Measurements from ENCODE around the gene TRIM54. TPM values are rescaled to one million over a fixed set of nuclear protein-coding genes. Genes with fewer than 3 reads are reported as not detected.

The TRIM54 gene, protein sequence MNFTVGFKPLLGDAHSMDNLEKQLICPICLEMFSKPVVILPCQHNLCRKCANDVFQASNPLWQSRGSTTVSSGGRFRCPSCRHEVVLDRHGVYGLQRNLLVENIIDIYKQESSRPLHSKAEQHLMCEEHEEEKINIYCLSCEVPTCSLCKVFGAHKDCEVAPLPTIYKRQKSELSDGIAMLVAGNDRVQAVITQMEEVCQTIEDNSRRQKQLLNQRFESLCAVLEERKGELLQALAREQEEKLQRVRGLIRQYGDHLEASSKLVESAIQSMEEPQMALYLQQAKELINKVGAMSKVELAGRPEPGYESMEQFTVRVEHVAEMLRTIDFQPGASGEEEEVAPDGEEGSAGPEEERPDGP
- total RNA-seq: not detected in 2 replicates

DNA sequence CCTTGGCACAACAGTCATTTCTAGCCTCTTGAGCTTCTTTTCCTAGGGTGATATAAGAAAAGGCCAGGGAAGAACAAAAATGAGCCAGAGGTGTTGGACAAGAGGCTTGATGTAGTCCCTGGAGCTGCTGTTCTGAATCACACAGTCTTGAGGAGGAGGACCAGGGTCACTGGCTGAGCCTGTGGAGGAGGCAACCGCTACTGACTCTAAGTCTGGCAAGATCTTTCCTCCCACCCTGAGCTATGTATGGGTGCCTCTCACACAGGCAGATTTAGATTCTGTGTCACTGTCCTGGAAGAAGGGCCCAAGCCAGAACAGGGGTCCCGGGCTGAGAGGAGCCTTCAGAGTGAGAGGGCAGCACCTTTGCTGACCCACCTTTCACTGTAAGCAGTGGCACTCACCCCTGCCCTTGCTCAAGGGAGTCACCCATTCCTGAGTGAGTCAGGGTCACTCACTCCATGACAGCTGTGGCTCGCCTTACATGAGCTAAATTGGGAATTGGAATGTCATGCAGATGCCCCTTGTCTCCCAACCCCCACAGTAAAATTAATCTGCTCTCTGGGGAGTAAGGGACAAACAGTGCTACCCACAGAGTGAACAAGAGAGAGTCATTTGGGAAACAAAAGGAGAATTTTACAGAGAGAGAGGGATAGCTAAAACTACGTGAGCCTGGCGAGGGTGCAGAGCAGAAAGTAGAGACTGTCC lies at the start of gene TRIM54:
Gene TRIM54, plus strand, starts transcription at position 575 of the 705 bp plus-strand sequence. CDS start 303 bp downstream, outside the sequence.

DNA sequence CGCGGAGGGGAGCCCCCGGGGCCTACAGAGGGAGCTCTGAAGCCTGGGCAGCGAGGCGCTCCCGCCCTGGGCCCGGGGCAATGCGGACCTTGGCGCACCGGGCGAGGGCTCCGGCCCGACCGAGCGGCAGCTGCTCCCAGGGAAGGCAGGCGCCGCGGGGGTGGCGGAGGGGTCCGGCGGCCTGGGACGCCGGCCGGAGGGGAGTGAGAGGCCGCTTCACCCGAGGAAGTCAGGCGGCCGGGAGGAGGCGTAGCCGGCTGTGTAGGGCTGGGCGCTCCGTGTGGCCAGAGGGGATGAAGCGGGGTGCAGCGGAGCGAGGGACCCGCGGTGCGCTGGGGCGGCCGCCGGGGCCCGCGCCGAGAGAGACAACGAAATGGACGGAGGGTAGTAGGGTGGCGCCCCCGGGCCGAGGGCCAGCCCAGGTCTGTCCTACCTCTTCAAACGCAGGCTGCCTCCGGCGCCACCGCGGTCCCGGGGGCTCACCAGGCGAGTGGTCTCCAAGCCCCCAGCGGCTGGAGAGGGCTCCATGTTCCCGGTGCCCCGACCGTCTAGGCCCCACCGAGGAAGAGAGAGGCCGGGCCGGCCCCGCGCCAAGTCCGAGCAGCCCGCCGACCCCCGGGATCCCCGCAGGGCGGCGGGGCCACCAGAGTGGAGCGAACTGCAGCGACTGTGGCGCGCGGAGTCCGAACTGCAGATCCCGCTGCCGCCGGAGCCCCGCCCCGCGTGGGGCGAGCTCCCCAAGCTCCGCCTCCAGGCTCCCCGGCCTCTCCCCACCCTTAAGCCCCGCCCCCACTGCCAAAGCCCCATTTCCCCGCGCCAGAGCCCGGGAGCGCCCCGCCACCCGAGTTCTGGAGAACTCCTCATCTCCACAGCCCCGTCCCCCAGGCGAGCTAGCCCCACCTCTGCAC lies 19.6 kb upstream of the TRIM54 start, which contains the start of gene SLC30A3:
Gene SLC30A3, minus strand, starts transcription at position 669 of the 908 bp plus-strand sequence. Its CDS starts 141 bp downstream, at position 528.

DNA sequence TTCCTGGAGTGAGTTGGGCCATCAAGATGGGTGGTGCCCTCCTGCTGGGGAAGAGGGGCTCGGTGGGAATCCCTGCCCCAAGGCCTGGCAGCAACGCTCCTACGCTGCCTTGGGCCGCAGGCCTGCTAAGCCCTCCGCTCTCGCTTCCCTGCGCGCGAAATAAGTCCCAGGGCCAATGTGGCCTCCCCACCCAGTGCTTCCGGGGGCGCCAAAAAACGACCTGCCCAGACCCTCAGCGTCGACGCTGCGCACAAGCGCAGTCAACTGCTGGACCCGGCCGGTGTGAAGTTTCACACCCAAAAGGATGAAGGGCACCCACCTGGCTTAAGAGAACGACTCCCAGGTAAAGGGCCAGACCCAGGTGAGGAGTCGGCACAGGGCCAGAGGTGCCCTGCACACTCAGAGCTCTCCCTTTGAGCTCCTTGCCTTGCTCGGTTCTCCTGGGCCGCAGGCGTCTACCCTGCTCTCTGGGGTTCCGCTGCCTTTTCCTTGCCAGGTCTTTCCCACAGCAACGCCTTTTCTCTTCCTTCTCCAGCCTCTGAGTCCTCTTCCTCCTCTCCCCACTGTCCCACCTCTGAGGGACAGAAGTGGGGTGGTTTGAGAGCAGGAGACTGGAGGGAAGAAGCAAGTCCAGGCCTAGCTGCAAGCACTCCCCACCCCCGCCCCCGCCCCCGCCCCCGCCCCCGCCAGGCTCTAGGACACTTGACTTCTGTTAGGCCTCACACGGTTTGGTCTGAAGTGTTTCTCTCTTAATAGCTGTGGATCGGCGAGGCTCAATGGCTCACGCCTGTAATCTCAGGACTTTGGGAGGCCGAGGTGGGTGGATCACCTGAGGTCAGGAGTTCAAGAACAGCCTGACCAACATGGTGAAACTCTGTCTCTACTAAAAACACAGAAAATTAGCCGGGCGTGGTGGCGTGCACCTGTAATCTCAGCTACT lies 6.7 kb upstream of the TRIM54 start, which contains the start of gene DNAJC5G:
Gene DNAJC5G, plus strand, starts transcription at position 223 of the 940 bp plus-strand sequence. CDS start 1,296 bp downstream, outside the sequence.

DNA sequence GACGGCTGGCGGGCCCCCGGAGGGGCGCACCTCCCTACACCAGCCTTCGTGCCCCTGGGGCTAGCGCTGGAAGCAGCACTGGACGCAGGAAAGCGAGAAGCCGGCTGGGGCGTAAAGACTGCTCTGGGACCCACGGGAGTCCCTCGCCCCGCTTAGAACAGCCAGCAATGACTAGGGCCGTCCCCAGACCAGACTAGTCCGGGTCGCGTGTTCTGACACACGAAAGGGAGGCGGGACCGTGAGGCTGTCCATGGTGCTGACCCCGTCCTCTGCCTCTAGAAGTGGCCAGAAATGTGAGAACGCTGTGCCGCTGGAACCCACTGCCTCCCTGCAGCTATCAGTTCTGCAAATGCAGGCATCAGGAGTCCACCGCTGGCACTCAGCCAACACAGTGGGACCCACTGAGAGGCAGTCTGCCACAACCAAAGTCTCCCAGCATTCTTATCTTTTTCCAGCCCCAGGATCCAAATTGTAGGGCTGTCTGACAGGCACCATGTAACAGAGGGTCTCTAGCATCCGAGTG lies 26.2 kb downstream of the TRIM54 start, which contains the start of gene UCN:
Gene UCN, minus strand, starts transcription at position 87 of the 523 bp plus-strand sequence. CDS start 550 bp downstream, outside the sequence.

DNA sequence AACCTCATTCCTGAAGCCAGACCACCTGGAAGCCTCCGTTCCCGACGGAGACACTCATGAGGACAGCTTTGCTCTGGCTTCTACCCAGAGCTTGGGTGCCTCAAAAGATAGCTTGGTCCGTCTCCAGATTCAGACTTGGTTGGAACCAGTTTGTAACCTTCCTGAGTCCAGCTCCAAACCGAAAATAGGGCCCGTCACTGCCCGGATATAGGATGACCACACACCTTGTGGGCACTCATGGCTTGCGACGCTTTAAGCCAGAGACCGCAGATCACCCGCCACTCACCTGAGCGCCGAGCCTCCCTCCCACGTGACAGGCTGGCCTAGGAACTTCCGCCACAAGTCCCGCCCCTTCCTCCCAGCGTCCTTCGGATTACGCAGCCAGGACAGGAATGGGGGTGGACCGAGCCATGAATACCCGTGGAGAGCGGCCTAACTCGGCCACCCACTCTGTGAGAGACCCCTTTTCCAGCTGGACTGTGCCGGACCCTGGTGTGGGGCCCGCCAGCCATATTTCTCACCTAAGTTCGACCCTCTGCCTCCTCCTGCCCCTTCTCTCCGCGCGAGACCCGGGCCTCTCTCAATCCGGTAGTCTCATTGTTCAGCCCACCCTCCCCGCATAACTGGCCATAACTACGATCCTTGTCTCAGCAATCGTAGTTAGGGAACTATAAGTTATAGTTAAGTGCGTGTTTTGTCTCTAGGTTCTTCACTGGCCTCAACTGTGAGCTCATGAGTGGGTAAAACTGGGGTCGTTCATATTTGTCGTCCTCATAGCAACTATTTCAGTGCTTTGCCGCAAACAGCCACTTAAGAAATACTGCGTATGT lies 40.8 kb downstream of the TRIM54 start, which contains the start of gene MPV17:
Gene MPV17, minus strand, starts transcription at position 332 of the 830 bp plus-strand sequence. CDS start 580 bp downstream, outside the sequence.

DNA sequence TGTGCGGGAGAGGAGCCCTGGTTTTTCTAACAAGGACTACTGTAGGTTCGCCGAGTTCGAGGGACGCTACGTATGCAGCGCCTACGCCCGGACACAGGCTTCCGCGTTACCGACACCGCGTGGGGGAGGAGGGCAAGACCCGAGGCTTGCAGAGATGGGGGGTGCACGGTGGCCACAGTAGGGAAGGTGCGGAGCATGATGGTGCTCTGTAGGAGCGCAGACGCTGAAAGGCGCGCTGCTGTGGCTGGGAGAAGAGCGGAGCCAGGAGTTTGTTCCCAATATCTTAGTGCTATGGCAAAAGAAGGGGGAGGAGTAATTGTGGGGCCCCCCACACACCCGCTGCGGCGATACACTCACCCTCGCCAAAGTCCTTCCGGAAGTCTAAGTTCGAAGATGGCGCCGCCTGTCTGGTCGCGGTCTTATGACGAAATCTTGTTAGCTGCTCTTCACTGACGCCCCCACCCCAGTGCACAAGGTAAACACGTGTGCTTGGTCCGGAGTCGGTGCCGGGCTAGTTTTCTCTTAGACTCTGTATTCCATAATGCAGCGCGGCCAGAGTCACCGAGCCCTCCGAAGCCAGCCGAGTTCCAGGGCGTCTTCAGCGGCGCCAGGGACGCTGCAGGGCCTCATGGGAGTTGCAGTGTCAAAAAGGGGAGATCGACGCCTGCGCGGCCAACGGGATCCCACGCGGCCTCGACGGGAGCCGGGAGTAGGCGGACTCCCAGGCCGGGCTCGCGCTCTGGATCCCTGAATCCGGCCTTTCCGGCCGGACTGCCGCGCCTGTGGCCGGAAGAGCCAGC lies 74.4 kb downstream of the TRIM54 start, which contains the start of gene GTF3C2:
Gene GTF3C2, minus strand, starts transcription at position 383 of the 800 bp plus-strand sequence. CDS start 13,210 bp downstream, outside the sequence.

Other genes starting within 250 kb of the TRIM54 start
- 74.2 and 98.0 TPM in 2 replicates for gene TMEM214, start 249.5 kb upstream of the TRIM54 start, total RNA-seq
- 24.9 TPM in 2 replicates for gene AGBL5, start 230.8 kb upstream of the TRIM54 start, total RNA-seq
- 124 and 174 TPM in 2 replicates for gene OST4, start 210.8 kb upstream of the TRIM54 start, total RNA-seq
- gene EMILIN1, start 203.8 kb upstream of the TRIM54 start, total RNA-seq: 189 and 203 TPM in 2 replicates
- 0.22 and 1.3 TPM in 2 replicates for gene KHK, start 195.7 kb upstream of the TRIM54 start, total RNA-seq
- gene CGREF1, start 163.3 kb upstream of the TRIM54 start, total RNA-seq: 0.88 TPM in 1 of 2 replicates, not detected in the other
- not detected in 2 replicates for gene ABHD1, start 158.6 kb upstream of the TRIM54 start, total RNA-seq
- gene PREB, start 147.8 kb upstream of the TRIM54 start, total RNA-seq: 76.7 and 108 TPM in 2 replicates
- gene PRR30, start 143.0 kb upstream of the TRIM54 start, total RNA-seq: not detected in 2 replicates
- gene TCF23, start 133.4 kb upstream of the TRIM54 start, total RNA-seq: not detected in 2 replicates
- 143 and 170 TPM in 2 replicates for gene ATRAID, start 70.4 kb upstream of the TRIM54 start, total RNA-seq
- 39.6 and 59.4 TPM in 2 replicates for gene SLC5A6, start 70.2 kb upstream of the TRIM54 start, total RNA-seq
- 34.4 and 72.2 TPM in 2 replicates for gene CAD, start 65.1 kb upstream of the TRIM54 start, total RNA-seq
- gene SLC30A3, start 19.4 kb upstream of the TRIM54 start, total RNA-seq: 0.14 TPM in 1 of 2 replicates, not detected in the other
- gene DNAJC5G, start 7.0 kb upstream of the TRIM54 start, total RNA-seq: not detected in 2 replicates
- 0.86 and 1.1 TPM in 2 replicates for gene UCN, start 26.0 kb downstream of the TRIM54 start, total RNA-seq
- gene MPV17, start 40.7 kb downstream of the TRIM54 start, total RNA-seq: 64.8 and 67.7 TPM in 2 replicates
- gene GTF3C2, start 74.3 kb downstream of the TRIM54 start, total RNA-seq: 31.7 and 63.6 TPM in 2 replicates
- gene EIF2B4, start 87.9 kb downstream of the TRIM54 start, total RNA-seq: 29.1 and 37.9 TPM in 2 replicates
- 141 and 166 TPM in 2 replicates for gene SNX17, start 88.2 kb downstream of the TRIM54 start, total RNA-seq
- gene ZNF513, start 98.3 kb downstream of the TRIM54 start, total RNA-seq: 11.5 and 12.3 TPM in 2 replicates
- 98.0 and 99.6 TPM in 2 replicates for gene PPM1G, start 127.2 kb downstream of the TRIM54 start, total RNA-seq
- 136 and 159 TPM in 2 replicates for gene NRBP1, start 146.2 kb downstream of the TRIM54 start, total RNA-seq
- not detected in 2 replicates for gene KRTCAP3, start 160.0 kb downstream of the TRIM54 start, total RNA-seq
- gene IFT172, start 207.3 kb downstream of the TRIM54 start, total RNA-seq: 14.2 and 18.5 TPM in 2 replicates
- 2.2 and 14.0 TPM in 2 replicates for gene FNDC4, start 212.8 kb downstream of the TRIM54 start, total RNA-seq
- gene GCKR, start 214.4 kb downstream of the TRIM54 start, total RNA-seq: 0.43 TPM in 1 of 2 replicates, not detected in the other

Measured in placental pericyte (primary cell).